Effector memory CD4-positive, alpha-beta T cell (primary cell): ENCODE data around the gene CHRNA10.
"Not testable (repeated sequence)": the region's sequence is repeated elsewhere in the genome, so short reads cannot be mapped to it uniquely, and the experiment has no call there.

Source experiments
- DNase-seq, 3 donors: peaks; one replicate each; pipeline ENCODE4 v3.0.0-alpha.2; 2020
- H3K27ac ChIP-seq: 2 replicates; pipeline ENCODE4 v1.7.0; 2013; ENCODE audit warnings: mild to moderate bottlenecking, low read length, moderate library complexity; ENCODE audit not compliant: insufficient read depth, poor library complexity, severe bottlenecking
- H3K27me3 ChIP-seq: replicated peaks from 2 replicates; pipeline ENCODE4 v1.7.0; 2013; ENCODE audit warnings: mild to moderate bottlenecking, low read length; ENCODE audit not compliant: insufficient read depth, control insufficient read depth, poor library complexity, severe bottlenecking
- H3K36me3 ChIP-seq: 2 replicates; pipeline ENCODE4 v1.7.0; 2013; ENCODE audit warnings: mild to moderate bottlenecking, low read length, moderate library complexity; ENCODE audit not compliant: control insufficient read depth, insufficient read depth
- H3K4me1 ChIP-seq: 2 replicates; pipeline ENCODE4 v1.7.0; 2013; ENCODE audit warnings: low read length, mild to moderate bottlenecking; ENCODE audit not compliant: control insufficient read depth, insufficient read depth, poor library complexity, severe bottlenecking
- H3K4me3 ChIP-seq: 2 replicates; pipeline ENCODE4 v1.7.0; 2013; ENCODE audit warnings: low read length, low read depth, mild to moderate bottlenecking; ENCODE audit not compliant: insufficient read depth, poor library complexity, severe bottlenecking
- H3K9me3 ChIP-seq: 2 replicates; pipeline ENCODE4 v1.7.0; 2013; ENCODE audit warnings: mild to moderate bottlenecking, low read length, moderate library complexity; ENCODE audit not compliant: control insufficient read depth

CHRNA10 gene

DNA sequence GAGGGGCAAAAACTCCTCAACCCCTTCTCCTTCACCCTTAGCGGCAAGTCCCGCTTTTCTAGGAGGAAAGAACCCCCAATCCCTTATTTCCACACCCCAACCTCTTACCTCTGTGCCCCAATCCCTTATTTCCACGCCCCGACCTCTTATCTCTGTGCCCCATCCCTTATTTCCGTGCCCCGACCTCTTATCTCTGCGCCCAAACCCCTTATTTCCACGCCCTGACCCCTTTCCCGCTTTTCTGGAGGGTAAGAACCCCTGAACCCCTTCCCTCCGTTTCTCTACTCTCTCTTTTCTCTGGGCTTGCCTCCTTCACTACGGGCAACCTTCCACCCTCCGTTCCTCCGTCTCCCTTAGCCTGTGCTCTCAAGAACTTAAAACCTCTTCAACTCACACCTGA, 22.3 kb downstream of the CHRNA10 start:
- not testable (repeated sequence) for DNase-seq, H3K27ac ChIP-seq, H3K4me3 ChIP-seq, H3K27me3 ChIP-seq, H3K36me3 ChIP-seq, H3K4me1 ChIP-seq, H3K9me3 ChIP-seq

DNA sequence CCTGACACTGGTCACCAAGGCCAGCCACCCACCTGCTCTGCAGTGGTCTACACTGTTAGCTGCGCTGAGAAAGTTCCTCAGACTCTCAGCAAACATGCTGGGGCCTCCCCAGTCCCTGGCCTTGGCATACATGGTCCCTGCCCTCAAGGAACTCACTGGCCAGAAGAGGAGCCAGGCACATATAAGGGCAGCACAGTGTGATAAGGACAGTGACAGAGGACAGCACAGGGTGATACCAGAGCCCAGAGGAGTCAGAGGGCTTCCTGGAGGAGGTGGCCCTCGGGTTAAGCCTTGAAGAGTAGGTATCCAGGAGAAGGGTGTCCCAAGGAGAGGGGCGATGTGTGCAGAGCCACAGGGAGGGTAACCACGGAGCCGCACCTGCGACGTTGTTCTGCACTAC, 25.6 kb downstream of the CHRNA10 start:
- DNase-seq = no peak
- Histone ChIP-seq H3K4me1 (peaks cover 11% of the 10 kb centered on the region), H3K9me3 (no peaks in the 10 kb centered on the region), H3K27ac (no peak overlapping the region), H3K4me3 (no peak overlapping the region), H3K27me3 (peaks cover 3% of the 10 kb centered on the region), H3K36me3 (no peaks in the 10 kb centered on the region)

DNA sequence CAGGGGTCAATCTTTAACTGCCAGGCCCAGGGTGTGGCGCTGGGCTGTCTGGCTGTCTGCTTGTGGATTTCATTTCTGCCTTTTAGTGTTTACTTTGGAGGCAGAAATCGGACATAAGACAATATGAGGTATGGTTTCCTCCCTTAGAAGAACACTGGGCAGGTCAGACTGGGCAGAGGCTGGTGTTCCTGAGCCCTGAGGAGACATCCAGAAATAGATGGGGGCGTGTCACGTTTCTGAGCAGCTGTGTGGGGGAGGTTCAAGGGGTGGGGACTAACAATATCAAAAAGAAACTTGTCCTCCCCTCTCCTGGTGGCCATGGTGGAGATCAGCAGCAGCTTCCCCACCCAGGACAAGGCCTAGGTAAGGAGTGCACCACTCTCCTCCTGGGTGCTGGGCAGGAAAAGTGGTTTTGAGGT, 26.4 kb downstream of the CHRNA10 start, which contains the start of gene ART1:
TSS of gene ART1 (plus strand) at position 312 of the 419 bp plus-strand sequence. CDS start 14,086 bp downstream, outside the sequence.
- no peaks in the 10 kb centered on the region for H3K9me3 ChIP-seq
- no peak for DNase-seq
- H3K4me3 ChIP-seq = no peak within 1 kb of the TSS
- no peaks in the 10 kb centered on the region for H3K36me3 ChIP-seq
- peaks cover 3% of the 10 kb centered on the region for H3K27me3 ChIP-seq
- peaks cover 11% of the 10 kb centered on the region for H3K4me1 ChIP-seq
- H3K27ac ChIP-seq = no peak within 1 kb of the TSS

DNA sequence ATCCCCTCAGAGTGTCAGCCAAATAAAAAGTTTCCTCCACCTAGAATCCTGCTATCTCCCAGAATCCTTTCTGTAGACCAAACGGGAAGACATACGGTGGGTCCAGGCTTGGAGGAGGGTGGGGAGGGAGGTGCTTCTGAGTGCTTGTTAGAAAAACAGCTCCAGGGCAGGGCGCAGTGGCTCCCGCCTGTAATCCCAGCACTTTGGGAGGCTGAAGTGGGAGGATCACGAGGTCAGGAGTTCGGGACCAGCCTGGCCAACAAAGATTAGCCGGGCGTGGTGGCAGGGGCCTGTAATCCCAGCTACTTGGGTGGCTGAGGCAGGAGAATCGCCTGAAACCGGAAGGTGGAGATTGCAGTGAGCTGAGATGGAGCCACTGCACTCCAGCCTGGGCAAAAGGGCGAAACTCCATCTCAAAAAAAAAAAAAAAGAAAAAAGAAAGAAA, 28.1 kb downstream of the CHRNA10 start:
- not testable (repeated sequence) for H3K27me3 ChIP-seq, DNase-seq, H3K27ac ChIP-seq, H3K9me3 ChIP-seq, H3K4me3 ChIP-seq, H3K36me3 ChIP-seq
- peaks cover 11% of the 10 kb centered on the region for H3K4me1 ChIP-seq

DNA sequence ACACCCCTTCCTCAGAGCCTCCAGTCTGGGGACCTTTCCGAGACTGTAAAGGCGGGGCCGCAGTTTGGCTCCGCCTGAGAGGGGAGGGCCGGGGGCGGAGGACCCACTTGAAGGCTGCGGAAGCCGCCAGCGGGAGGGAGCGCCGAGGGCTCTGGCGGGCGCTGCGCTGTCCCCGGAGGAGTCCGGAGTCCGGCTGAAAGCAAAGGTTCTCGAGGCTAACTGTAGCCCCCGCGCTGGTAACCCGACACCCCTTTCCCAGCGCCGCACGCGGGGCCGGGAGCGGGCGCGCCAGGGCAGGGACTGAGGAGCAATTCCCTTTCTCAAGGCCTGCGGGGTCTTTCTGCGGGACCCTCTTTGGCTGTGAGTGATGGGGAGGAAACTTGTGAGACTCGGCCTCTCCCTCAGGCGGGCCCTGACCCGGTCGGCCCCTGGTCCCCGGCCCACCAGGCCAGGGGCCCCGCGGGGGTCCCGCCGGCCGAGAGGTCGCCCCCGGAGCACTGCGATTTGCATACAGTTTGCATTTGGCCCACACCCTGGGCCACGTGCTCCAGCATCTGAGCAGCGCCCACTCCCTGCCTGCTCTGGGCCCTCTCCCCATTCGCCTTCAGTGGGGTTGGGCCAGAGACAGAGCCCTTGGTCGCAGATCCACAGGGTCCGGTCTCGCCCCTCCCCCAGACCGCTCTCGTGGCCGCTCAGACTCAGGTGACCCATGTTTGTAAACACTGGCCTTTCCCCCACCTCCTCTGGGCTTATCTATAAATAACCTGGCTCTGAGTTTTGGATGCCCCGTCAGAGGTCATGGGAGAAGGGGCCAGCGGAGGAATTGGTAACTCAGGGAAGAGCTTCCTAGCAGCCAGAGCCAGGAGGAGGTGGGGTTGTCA, 28.9 kb downstream of the CHRNA10 start:
- Histone ChIP-seq H3K27ac (no peak overlapping the region), H3K36me3 (no peaks in the 10 kb centered on the region)
- DNase-seq = peak; percentile 48 to 68 (median 49)

DNA sequence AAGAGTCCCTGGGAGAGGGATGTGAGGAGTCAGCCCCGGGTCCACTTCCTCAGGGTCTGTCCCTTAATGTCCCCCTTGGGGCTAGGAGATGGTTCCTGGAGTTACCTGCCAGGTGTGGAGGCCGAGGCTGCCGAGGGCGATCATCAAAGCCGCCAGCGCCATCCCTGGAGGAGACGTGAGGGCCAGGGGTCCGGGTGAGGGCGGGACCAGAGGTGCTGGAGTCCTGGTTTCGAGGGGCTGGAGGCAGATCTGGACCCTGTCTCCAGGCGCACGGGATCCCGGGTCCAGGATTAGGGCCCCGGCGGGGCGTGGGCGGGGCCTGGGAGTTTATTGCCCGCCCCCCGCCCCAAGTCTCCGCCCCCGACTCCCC, 29.5 kb downstream of the CHRNA10 start, which contains the start of gene ART5:
TSS of gene ART5 (minus strand) at position 292 of the 370 bp plus-strand sequence. CDS start at position 162, 130 bp downstream.
- Histone ChIP-seq H3K36me3 (no peaks in the 10 kb centered on the region), H3K27ac (no peak within 1 kb of the TSS), H3K27me3 (peaks cover 3% of the 10 kb centered on the region), H3K9me3 (no peaks in the 10 kb centered on the region), H3K4me1 (peaks cover 11% of the 10 kb centered on the region), H3K4me3 (peak within 1 kb of the TSS; percentile 58)
- no peak for DNase-seq

More for the DNA sequence above, 28.9 kb downstream of the CHRNA10 start:
- peaks cover 3% of the 10 kb centered on the region for H3K27me3 ChIP-seq
- H3K4me3 ChIP-seq = peak overlapping the region; percentile 58
- H3K4me1 ChIP-seq = peaks cover 11% of the 10 kb centered on the region
- no peaks in the 10 kb centered on the region for H3K9me3 ChIP-seq

DNA sequence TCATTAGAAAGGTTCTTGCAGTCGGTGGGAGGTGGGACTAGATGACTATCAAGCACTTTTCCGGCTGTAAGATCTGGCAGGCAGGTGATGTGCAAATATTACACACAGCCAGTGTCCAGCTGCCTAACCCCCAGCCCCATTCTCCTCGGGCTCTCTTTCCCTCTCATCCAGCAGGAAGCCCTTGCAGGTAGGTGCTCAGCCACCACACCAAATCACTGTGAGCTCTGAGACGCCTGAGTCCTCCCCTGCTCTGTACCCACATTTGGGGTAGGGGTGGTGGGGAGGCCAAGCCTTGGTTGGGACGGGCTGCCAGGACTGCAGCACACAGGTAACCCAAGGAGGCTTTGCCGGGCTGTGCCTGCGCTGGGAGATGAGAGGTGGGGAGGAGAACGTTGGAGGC, 30.0 kb downstream of the CHRNA10 start:
- Histone ChIP-seq H3K4me1 (peaks cover 11% of the 10 kb centered on the region), H3K27me3 (peaks cover 3% of the 10 kb centered on the region)
- DNase-seq = no peak

DNA sequence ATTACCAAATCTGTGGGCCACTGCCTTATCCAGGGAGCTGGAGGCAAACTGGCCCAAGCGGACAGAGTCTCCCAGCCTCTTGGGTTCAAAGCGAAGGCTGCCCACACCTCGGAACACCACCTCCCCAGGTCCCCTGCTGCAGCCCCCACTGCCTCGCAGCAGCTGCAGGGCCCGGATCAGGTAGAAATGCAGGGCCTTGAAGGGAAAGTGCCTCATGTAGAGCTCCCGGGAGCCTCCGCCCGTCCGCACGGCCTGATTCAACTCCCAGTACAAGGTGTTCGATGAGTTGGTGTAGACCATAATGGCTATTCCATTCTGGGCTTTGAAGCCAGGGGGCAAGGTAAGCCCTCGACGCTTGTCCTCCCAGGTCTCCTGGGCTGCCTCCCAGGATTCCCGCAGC, 31.3 kb downstream of the CHRNA10 start:
- no peak overlapping the region for H3K27ac ChIP-seq
- peaks cover 11% of the 10 kb centered on the region for H3K4me1 ChIP-seq
- no peak overlapping the region for H3K4me3 ChIP-seq
- no peaks in the 10 kb centered on the region for H3K9me3 ChIP-seq
- DNase-seq = no peak
- H3K36me3 ChIP-seq = no peaks in the 10 kb centered on the region
- H3K27me3 ChIP-seq = peaks cover 3% of the 10 kb centered on the region

More for the DNA sequence above, 30.0 kb downstream of the CHRNA10 start:
- H3K4me3 ChIP-seq = no peak overlapping the region
- no peaks in the 10 kb centered on the region for H3K9me3 ChIP-seq
- H3K36me3 ChIP-seq = no peaks in the 10 kb centered on the region
- H3K27ac ChIP-seq = no peak overlapping the region

DNA sequence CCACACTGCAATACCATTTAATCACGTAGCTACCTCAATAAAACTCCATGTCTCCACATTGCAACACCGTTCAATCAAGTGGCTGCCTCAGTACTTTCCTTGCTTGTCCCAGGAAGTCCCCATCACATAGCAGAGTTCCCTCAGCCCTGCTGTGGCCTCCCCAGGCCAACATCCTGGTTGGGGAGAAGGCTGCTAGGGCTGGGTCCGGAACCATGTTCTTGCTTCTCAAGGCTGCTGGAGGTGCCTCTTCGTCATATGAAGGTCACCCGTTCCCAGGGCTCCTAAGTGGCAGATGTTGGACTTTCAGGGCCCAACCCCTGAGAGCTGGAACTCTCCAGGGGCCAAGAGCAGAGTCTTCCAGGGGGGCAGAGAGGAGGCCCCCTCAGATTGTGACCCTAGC, 32.7 kb downstream of the CHRNA10 start:
- Histone ChIP-seq H3K27ac (no peak overlapping the region), H3K9me3 (no peaks in the 10 kb centered on the region), H3K27me3 (peaks cover 3% of the 10 kb centered on the region), H3K4me1 (peaks cover 11% of the 10 kb centered on the region), H3K36me3 (no peaks in the 10 kb centered on the region), H3K4me3 (no peak overlapping the region)
- DNase-seq = no peak

DNA sequence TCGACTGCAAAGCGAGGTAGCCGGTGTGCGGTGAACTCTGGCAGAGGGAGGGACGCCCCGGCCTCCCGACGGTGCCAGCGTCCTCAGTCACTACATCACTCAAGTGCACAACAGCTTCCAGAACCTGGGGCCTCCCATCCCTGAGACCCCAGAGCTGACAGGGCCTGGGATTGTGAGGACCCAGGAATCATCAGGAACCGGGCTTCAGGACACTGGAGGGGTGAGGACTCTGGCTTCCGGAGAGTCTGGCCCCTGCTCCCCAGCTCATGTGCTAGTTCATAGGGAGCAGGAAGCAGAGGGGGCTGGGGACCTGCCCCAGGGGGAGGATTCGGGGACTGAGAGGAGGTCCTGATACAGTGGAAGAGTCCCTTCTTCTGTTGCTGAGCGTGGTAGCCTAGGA, 34.0 kb downstream of the CHRNA10 start:
- DNase-seq = no peak
- H3K27ac ChIP-seq = no peak overlapping the region
- H3K4me3 ChIP-seq = no peak overlapping the region
- no peaks in the 10 kb centered on the region for H3K36me3 ChIP-seq
- H3K4me1 ChIP-seq = peaks cover 2% of the 10 kb centered on the region
- no peaks in the 10 kb centered on the region for H3K27me3 ChIP-seq
- no peaks in the 10 kb centered on the region for H3K9me3 ChIP-seq
